Testis (tissue), 2 donors: Measurements from ENCODE around the gene SMURF1.

ENCODE experiments used
- CTCF ChIP-seq, 3 experiments: fragments of 450-650 bp in 2 of 3; fragments of 200-600 bp in 1 of 3; sonication (generic) in 1 of 3; IDR thresholded peaks; one replicate each; pipeline ENCODE4 v1.5.1; 2016 to 2019; ENCODE audit warnings: antibody characterized with exemption in 3 of 3, mild to moderate bottlenecking in 2 of 3, moderate library complexity in 1 of 3
- POLR2A ChIP-seq: fragments of 450-650 bp; IDR thresholded peaks from one replicate; pipeline ENCODE4 v1.6.1; 2017; ENCODE audit warnings: antibody characterized with exemption, mild to moderate bottlenecking, moderate library complexity

GRCh38 chr7:99123571-99124033 is 20.3 kb downstream of the SMURF1 start:
- TF ChIP-seq POLR2A = no peak
- no peak for TF ChIP-seq CTCF (IDR thresholded peaks at IDR 0.05)
